ENCODE data around the gene KDSR.

DNA sequence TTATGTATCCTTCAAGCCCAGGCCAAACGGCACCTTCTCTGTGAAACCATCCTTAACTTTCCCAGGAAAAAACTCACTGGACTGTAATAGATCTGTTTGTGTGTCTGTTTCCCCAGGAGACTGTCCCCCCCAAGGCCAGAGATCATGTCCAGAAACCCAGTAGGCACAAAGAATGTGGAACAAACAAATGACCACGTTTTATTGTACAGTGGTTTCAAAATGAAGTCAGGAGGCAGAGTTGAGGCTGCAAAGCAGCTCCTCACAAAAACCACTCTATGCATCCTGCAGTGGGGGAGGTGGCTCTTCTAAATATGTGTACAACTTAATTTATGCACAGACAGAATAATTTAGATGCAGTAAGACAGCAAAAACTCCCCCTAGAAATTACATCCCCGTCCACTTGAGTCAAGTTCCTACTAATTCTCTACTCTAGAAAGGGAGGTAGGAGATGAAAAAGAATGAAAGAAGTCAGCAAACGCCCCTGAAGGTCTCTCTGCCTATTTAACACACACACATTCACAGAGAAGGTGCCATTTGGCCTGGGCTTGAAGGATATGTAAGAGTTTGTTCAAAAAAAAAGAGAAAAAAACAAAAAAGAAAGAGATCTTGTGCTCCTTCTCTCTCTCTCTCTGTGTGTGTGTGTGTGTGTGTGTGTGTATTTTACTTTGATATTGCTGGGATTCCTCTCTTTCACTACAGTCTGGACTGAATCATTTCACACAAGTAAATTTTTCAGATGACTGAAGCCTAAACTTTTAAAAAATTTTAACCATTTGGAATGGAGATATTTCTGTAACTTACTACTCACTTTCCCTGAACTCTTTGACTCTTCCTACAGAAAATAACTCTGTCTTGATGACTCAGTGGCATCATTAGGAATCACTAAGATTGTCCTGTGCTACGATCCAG, 66.9 kb downstream of the KDSR start:
- TF ChIP-seq, protein P1, sequence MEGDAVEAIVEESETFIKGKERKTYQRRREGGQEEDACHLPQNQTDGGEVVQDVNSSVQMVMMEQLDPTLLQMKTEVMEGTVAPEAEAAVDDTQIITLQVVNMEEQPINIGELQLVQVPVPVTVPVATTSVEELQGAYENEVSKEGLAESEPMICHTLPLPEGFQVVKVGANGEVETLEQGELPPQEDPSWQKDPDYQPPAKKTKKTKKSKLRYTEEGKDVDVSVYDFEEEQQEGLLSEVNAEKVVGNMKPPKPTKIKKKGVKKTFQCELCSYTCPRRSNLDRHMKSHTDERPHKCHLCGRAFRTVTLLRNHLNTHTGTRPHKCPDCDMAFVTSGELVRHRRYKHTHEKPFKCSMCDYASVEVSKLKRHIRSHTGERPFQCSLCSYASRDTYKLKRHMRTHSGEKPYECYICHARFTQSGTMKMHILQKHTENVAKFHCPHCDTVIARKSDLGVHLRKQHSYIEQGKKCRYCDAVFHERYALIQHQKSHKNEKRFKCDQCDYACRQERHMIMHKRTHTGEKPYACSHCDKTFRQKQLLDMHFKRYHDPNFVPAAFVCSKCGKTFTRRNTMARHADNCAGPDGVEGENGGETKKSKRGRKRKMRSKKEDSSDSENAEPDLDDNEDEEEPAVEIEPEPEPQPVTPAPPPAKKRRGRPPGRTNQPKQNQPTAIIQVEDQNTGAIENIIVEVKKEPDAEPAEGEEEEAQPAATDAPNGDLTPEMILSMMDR (conservative IDR thresholded peaks at IDR 0.05; ENCODE audit: low read depth, low read length): no peak
- TF ChIP-seq EZH2 (IDR thresholded peaks at IDR 0.05; ENCODE audit: borderline replicate concordance, low read depth, low read length, poor library complexity, severe bottlenecking): no peak
